ENCODE measurements around the gene SERTAD4.
A peak's percentile ranks its signal among the peaks of the same experiment; 100 is the strongest.
"Not testable (repeated sequence)": the region's sequence is repeated elsewhere in the genome, so short reads cannot be mapped to it uniquely, and the experiment has no call there.

The SERTAD4 gene

DNA sequence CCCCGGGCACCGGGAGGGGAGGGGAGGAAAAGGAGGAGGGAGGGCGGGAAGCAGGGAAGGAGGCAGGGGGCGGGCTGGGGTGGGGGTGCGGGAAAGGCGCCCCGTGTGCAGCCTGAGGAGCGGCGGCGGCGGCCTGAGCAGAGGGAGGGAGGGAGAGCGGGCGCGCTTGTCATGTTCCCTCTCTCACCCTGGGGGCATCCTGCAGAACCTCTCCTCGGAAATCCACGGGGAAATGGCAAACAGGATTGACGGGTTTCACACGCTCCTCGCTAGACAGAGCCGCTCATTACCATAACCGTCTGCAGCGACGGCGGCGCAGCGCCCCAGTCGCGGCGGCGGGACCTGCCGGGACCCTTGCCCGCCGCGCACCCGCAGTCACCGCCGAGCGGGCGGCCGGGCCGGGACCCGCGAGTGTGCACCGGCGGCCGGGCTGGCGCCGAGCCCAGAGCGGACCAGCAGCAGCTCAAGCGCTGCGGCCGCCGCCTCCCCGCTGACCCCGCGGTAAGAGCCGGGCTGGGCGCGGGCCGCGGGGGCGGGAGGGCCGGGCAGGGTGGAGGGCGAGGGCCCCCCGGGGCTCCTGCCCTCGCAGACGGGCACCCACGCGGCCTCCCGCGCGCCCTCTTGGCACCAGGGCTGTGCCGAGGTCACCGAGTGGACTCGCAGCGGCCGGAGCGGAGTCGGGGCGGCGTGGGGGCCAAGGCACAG is at the start of gene SERTAD4:
TSS of gene SERTAD4 (plus strand) at position 286 of the 705 bp plus-strand sequence. CDS start 5,165 bp downstream, outside the sequence.
- DNase-seq (ENCODE audit: low read depth, low spot score) = peak; percentile 75

DNA sequence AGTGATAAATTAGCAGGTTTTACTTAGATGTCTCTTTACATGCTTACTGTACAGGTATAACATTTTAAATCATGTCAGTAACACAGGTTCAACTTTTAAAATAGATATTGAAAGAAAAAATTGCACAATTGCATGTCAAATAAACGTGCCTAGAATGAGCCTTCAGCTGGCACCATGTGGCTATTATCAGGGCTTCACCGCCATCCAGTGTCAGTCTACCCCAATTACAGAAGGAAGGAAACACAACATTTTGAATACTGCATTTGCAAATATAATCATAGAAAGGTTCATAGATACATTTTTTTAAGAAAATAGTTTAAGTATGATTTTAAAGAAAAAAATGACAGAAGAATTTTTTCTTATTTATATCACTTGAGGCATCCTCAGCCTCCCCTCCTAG is 47.5 kb upstream of the SERTAD4 start:
- no peak for DNase-seq (ENCODE audit: low read depth, low spot score)

GRCh38 chr1:210187849-210188606 is 44.6 kb upstream of the SERTAD4 start:
- DNase-seq (ENCODE audit: low read depth, low spot score) = peak; percentile 82

- DNase-seq (ENCODE audit: low read depth, low spot score) = no peak
Measured at GRCh38 chr1:210189426-210189825, 43.2 kb upstream of the SERTAD4 start.

DNA sequence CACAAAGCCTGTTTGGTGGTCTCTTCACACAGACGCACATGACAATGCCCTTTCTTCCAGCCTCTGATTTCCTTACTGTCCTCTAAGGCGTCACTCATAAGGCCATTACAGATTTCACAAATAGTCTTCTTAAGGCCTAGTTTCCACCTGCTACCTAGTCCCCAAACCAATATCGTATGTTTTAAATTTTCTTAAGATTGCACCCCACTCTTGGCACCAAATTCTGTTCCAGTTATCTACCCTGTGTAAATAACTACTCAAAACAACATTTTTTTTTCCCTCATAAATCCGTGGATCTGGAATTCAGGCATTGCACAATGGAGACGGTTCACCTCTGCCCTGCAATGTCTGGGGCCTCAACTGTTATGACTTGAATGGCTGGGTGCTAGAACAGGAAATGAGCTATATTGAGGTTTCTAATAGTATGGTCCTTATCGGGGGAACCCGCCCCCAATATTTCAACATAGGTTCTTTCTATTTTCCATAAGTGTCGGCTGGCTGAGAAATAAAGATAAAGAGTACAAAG is 36.9 kb upstream of the SERTAD4 start:
- no peak for DNase-seq (ENCODE audit: low read depth, low spot score)

GRCh38 chr1:210196266-210196665 is 36.3 kb upstream of the SERTAD4 start:
- DNase-seq (ENCODE audit: low read depth, low spot score) = not testable (repeated sequence)

GRCh38 chr1:210198840-210199239 is 33.8 kb upstream of the SERTAD4 start:
- DNase-seq (ENCODE audit: low read depth, low spot score) = no peak

GRCh38 chr1:210200124-210200736 is 32.4 kb upstream of the SERTAD4 start:
- no peak for DNase-seq (ENCODE audit: low read depth, low spot score)

- DNase-seq (ENCODE audit: low read depth, low spot score) = peak; percentile 7
Measured at GRCh38 chr1:210201681-210202080, 30.9 kb upstream of the SERTAD4 start.

DNA sequence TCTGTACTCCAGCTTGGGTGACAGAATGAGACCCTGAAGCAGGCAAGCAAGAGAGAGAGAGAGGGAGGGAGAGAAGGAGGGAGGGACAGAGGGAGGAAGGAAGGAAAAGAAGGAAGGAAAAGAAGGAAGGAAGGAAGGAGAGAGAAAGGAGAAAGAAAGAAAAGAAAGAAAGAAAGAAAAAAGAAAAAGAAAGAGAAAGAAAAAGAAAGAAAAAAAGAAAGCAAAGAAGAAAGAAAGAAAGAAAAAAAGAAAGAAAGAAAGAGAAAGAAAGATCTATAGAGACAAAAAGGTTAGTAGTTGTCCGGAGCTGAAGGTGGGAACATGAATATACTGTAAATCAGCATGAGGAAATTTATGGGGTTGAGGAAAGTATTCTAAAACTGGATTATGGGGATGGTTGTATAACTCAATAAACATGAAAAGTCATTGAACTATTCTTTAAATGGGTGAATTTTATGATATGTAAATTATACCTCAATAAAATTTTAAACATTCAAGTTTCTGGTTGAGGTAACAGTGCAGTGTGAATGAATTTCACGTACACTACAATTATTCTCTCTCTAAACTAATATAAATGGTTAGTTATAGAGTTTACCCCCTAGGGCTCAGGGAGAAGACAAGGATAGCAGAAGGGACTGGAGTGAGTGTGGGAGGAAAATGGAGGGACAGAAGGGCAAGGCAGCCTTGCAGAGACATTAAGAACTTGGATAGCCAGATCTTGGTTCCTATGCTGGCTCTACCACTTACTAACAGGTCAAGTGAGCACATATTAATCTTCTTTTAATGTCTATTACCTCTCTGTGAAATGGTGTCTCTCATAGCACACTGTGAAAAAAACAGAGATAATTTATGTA is 24.8 kb upstream of the SERTAD4 start:
- DNase-seq (ENCODE audit: low read depth, low spot score) = no peak

DNA sequence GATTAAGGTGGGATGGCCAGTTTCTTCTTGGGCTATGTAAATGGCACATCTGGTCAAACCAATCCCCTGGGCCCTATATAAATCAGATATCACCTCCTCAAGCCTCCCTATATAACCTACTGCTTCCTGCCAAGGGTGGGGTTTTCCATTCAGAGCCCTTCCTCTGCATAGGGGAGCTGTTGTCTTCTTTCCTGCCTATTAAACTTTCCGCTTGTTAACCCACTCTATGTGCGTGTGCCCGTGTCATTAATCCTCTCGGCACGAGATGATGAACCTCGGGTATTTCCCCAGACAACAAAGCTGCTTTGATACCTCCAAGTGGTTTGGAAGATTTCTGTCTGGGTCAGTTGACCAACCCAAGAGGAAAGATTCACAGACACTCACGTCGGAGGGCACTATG is 19.3 kb upstream of the SERTAD4 start:
- no peak for DNase-seq (ENCODE audit: low read depth, low spot score)

DNA sequence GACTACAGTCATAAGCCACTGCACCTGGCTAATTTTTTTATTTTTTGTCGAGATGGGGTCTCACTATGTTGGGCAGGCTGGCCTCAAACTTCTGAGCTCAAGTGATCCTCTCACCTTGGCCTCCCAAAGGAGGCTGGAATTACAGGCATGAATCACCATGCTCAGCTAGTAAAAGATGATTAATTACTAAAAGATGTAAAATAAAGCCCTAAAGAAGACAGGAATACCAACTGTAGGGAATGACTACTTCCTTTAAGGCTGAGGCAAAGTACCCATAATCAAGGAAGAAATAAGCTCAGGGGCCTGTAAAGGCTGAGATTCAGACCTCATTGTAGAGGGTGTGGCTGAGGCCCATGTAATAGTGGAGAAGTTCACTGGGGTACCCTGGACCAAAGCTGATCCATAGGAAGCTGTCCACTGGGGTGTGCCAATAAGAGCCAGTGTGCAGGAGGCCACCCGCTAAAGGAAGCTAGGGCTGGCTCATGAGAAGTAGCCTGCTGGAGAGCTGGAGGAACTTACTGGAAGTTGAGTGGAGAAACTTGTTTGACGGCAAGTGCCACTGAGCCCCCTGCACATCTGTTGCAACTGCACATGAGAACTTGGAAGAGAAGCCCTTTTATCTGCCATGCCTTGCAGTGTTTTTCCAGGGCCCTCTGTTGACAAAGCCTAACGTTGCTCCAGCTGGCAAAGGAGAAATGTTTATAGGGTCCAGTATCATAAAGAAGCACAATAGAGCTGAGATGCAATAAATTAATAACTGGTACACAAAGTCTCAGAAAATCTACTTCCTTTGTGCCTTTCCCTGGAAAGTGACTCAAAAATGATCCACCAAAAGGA is 17.8 kb upstream of the SERTAD4 start:
- DNase-seq (ENCODE audit: low read depth, low spot score) = no peak

DNA sequence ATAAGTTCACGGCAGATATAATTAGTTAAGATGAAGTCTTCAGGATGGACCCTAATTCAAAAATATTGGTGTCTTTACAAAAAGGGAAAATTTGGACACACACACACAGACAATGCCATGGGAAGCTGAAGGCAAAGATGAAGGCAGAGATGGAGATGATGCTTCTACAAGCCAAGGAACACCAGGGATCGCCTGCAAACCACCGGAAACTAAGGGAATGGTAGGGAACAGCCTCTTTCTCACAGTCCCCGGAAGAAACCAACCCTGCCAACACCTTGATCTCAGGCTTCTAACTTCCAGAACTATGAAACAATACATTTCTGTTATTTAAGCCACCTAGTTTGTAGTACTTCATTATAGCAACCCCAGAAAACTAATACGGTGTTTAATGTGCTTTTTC is 15.1 kb upstream of the SERTAD4 start:
- no peak for DNase-seq (ENCODE audit: low read depth, low spot score)

DNA sequence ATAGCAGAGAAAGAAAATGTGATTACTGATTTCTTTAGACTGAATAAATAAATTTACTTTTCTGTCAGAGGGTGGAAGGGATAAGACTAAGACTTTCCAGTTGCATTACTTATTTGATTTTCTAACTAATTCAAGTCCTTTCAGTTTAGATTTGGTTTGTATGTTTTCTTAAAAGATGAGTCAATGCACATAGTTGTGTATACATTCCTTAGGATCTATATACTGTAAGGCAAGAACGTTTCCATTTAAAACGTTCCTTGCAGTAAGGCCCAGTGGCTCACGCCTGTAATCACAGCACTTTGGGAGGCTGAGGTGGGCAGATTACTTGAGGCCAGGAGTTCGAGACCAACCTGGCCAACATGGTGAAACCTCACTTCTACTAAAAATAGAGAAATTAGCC is 14.5 kb upstream of the SERTAD4 start:
- DNase-seq (ENCODE audit: low read depth, low spot score) = no peak

GRCh38 chr1:210222340-210223006 is 10.1 kb upstream of the SERTAD4 start:
- DNase-seq (ENCODE audit: low read depth, low spot score) = peak; percentile 76

- DNase-seq (ENCODE audit: low read depth, low spot score) = peak; percentile 64
Measured at GRCh38 chr1:210223226-210223904, 9.2 kb upstream of the SERTAD4 start.

DNA sequence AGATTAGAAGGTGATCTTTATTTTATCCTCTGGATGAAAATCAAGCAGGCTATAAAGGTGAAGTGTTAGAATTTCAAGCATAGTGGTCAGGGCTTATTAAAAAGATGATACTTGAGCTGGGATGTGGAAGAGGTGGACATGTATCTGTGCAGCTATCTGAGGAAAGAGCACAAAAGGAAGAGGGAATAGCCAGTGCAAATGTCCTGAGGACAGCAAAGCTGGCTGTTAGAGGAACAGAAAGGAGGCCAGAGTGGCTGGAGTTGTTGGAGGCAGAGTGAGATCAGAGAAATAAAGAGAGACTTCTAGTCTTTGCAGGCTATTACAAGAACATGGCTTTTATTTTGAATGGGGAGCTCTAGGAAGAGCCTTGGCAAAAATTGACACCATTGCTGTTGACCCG is 4.4 kb upstream of the SERTAD4 start:
- DNase-seq (ENCODE audit: low read depth, low spot score) = no peak

GRCh38 chr1:210230149-210230695 is 2.4 kb upstream of the SERTAD4 start:
- DNase-seq (ENCODE audit: low read depth, low spot score) = no peak

DNA sequence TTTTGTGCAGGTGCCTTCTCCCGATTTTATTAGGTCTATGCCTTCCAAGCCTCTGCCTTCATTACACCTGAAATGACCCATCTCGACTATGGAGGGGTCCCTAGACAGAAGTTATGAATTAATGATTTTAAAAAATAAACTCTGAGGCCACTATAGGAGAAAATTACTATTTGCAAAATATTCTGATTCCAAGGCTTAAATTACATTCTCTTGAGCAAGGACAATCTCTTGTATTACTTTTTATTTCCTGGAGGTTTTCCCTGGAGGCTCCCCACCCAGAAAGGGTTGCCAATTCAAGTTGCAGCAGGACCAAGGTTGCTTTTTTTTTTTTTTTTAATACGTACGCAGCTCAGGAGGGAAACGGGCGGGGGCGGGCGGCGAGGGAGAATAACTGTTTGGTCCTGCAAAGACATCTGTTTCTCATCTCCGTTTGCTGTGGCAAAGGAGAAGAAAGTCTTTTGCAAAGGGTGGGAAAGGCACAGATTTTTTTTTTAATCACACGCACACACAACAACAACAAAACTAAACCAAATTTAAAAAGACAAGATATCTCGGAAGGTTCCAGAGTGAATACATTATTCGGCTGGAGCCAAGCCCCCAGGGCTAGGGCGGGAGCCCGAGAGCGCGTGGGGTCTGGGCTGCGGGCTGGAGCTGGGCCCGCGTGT is 618 bp upstream of the SERTAD4 start:
- no peak for DNase-seq (ENCODE audit: low read depth, low spot score)

Measured in astrocyte of the hippocampus (primary cell).